NCI-H187 treated with DMSO at 0.1 percent for 48 hours (cell line): ENCODE results near the gene SLC1A5.

Experiments
- DNase-seq: peaks from one replicate; lab custom pipeline; 2025; lab: John Stamatoyannopoulos, UW

Gene SLC1A5

GRCh38 chr19:46742926-46743480 lies 45.4 kb downstream of the SLC1A5 start:
- no peak for DNase-seq

GRCh38 chr19:46741447-46741846 lies 46.9 kb downstream of the SLC1A5 start:
- DNase-seq, result no peak

GRCh38 chr19:46739290-46739771 lies 49.1 kb downstream of the SLC1A5 start:
- no peak for DNase-seq

GRCh38 chr19:46737761-46738171 lies 50.6 kb downstream of the SLC1A5 start:
- DNase-seq, result no peak

GRCh38 chr19:46737298-46737654 lies 51.1 kb downstream of the SLC1A5 start:
- DNase-seq, result no peak

- DNase-seq, result no peak
Measured at GRCh38 chr19:46736531-46737297, 51.7 kb downstream of the SLC1A5 start.

GRCh38 chr19:46733690-46734292 lies 54.6 kb downstream of the SLC1A5 start:
- no peak for DNase-seq

- DNase-seq, result no peak
Measured at GRCh38 chr19:46732966-46733689, 55.3 kb downstream of the SLC1A5 start.

GRCh38 chr19:46732172-46732938 lies 56.0 kb downstream of the SLC1A5 start:
- DNase-seq, result no peak

GRCh38 chr19:46731584-46731983 lies 56.8 kb downstream of the SLC1A5 start:
- DNase-seq, result no peak

GRCh38 chr19:46731007-46731501 lies 57.3 kb downstream of the SLC1A5 start:
- no peak for DNase-seq

GRCh38 chr19:46730595-46730994 lies 57.8 kb downstream of the SLC1A5 start:
- no peak for DNase-seq

GRCh38 chr19:46730187-46730586 lies 58.2 kb downstream of the SLC1A5 start:
- no peak for DNase-seq

- DNase-seq, result no peak
Measured at GRCh38 chr19:46729696-46730095, 58.7 kb downstream of the SLC1A5 start.

- DNase-seq, result no peak
Measured at GRCh38 chr19:46728693-46729339, 59.6 kb downstream of the SLC1A5 start.

GRCh38 chr19:46728208-46728607 lies 60.2 kb downstream of the SLC1A5 start:
- DNase-seq, result no peak

GRCh38 chr19:46727757-46728156 lies 60.6 kb downstream of the SLC1A5 start:
- DNase-seq, result no peak

GRCh38 chr19:46726971-46727501 lies 61.4 kb downstream of the SLC1A5 start:
- no peak for DNase-seq

GRCh38 chr19:46726551-46726950 lies 61.8 kb downstream of the SLC1A5 start:
- no peak for DNase-seq

GRCh38 chr19:46725859-46726393 lies 62.5 kb downstream of the SLC1A5 start:
- DNase-seq, result no peak
